GM20000 (cell line): Measurements from ENCODE around the gene TIMM17A.

Experiments
- DNase-seq: peaks from one replicate; pipeline ENCODE4 v3.0.0; 2012; ENCODE audit warnings: low spot score
- CTCF ChIP-seq: IDR thresholded peaks from 2 replicates; pipeline ENCODE4 v1.5.1; 2012; ENCODE audit warnings: mild to moderate bottlenecking, control low read depth; ENCODE audit errors: extremely low read depth, missing control alignments

TIMM17A gene

GRCh38 chr1:202005958-202006357 is 50.7 kb downstream of the TIMM17A start:
- TF ChIP-seq CTCF: no peak
- no peak for DNase-seq

GRCh38 chr1:202007304-202007703 is 52.0 kb downstream of the TIMM17A start:
- no peak for TF ChIP-seq CTCF

GRCh38 chr1:202007805-202008489 is 52.6 kb downstream of the TIMM17A start:
- no peak for TF ChIP-seq CTCF
- no peak for DNase-seq

More at GRCh38 chr1:202007304-202007703, 52.0 kb downstream of the TIMM17A start:
- DNase-seq: no peak

GRCh38 chr1:202009326-202010179 is 54.2 kb downstream of the TIMM17A start:
- peak; percentile 76 for DNase-seq
- TF ChIP-seq CTCF: peak; percentile 77

- no peak for TF ChIP-seq CTCF
- DNase-seq: peak; percentile 82
Observed at GRCh38 chr1:202010180-202011015, 55.1 kb downstream of the TIMM17A start, which contains the start of gene ELF3. Gene ELF3 (plus strand): TSS chr1:202010587. CDS start chr1:202011137, 550 bp downstream.

- DNase-seq: no peak
- TF ChIP-seq CTCF: no peak
Observed at GRCh38 chr1:202011994-202012393, 56.7 kb downstream of the TIMM17A start.
